ENCODE results near the gene TMEM178B. TPM values are rescaled to one million over a fixed set of nuclear protein-coding genes. Genes with fewer than 3 reads are reported as not detected.

TMEM178B gene
- polyA plus RNA-seq, 1 experiment: 0.01 TPM

DNA sequence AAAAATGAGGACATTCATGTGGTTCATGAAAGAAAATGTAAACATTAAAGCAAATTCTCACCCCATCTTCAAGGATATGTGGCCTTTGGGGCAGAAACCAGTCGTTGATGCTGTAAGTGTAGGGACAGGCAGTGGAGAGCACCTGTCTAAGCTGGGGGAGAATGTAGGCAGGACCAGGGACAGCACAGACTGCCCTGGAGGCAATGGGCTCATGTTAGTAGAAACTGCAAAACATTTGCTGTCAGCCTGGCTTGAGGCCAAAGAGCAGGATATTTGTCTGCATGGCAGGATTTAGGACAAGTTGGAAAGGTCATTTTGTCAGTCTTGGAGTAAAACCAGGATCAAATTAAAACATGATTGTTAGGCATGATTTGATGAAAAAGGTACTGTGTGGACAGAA, 265.7 kb downstream of the TMEM178B start:
- Histone ChIP-seq H3K4me3 (ENCODE audit: low read depth, low read length) (no peak overlapping the region), H3K27me3 (ENCODE audit: control insufficient read depth, insufficient read depth, low read length) (no peaks in the 10 kb centered on the region), H3K9me3 (ENCODE audit: control insufficient read depth, insufficient read depth, low read length) (peaks cover 27% of the 10 kb centered on the region), H3K27ac (ENCODE audit: low read depth, low read length) (no peak overlapping the region)
- POLR2A ChIA-PET: no interaction called here
- DNase-seq (ENCODE audit: low read depth, low spot score): no peak
- CTCF ChIA-PET: no interaction called here
- TF ChIP-seq, protein P1, sequence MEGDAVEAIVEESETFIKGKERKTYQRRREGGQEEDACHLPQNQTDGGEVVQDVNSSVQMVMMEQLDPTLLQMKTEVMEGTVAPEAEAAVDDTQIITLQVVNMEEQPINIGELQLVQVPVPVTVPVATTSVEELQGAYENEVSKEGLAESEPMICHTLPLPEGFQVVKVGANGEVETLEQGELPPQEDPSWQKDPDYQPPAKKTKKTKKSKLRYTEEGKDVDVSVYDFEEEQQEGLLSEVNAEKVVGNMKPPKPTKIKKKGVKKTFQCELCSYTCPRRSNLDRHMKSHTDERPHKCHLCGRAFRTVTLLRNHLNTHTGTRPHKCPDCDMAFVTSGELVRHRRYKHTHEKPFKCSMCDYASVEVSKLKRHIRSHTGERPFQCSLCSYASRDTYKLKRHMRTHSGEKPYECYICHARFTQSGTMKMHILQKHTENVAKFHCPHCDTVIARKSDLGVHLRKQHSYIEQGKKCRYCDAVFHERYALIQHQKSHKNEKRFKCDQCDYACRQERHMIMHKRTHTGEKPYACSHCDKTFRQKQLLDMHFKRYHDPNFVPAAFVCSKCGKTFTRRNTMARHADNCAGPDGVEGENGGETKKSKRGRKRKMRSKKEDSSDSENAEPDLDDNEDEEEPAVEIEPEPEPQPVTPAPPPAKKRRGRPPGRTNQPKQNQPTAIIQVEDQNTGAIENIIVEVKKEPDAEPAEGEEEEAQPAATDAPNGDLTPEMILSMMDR (IDR thresholded peaks at IDR 0.05; ENCODE audit: low read depth, low read length): no peak

DNA sequence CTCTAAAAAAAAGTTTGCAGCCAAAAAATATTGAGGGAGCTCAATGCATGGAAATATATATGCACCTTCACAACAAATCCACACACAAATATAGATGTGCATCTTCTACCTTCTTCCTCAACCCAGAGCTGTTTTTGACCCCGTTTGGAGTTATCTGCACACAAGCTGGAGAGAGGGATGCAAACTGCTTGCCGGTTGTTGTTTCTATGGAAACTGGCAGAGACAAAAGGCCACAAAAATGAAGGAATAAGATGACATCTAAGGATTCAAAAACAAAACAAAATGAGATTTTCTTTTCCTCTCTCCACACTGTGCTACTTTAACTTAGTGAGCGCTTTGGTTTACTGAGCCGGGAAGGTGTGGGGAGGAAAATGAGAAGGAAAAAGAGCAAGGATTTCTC, 267.1 kb downstream of the TMEM178B start:
- ChIA-PET POLR2A (no interaction called here), CTCF (no interaction called here)
- Histone ChIP-seq H3K27me3 (ENCODE audit: control insufficient read depth, insufficient read depth, low read length) (no peaks in the 10 kb centered on the region), H3K9me3 (ENCODE audit: control insufficient read depth, insufficient read depth, low read length) (peaks cover 15% of the 10 kb centered on the region), H3K4me3 (ENCODE audit: low read depth, low read length) (no peak overlapping the region), H3K27ac (ENCODE audit: low read depth, low read length) (no peak overlapping the region)
- DNase-seq (ENCODE audit: low read depth, low spot score): no peak
- TF ChIP-seq, protein P1 (IDR thresholded peaks at IDR 0.05; ENCODE audit: low read depth, low read length): no peak

DNA sequence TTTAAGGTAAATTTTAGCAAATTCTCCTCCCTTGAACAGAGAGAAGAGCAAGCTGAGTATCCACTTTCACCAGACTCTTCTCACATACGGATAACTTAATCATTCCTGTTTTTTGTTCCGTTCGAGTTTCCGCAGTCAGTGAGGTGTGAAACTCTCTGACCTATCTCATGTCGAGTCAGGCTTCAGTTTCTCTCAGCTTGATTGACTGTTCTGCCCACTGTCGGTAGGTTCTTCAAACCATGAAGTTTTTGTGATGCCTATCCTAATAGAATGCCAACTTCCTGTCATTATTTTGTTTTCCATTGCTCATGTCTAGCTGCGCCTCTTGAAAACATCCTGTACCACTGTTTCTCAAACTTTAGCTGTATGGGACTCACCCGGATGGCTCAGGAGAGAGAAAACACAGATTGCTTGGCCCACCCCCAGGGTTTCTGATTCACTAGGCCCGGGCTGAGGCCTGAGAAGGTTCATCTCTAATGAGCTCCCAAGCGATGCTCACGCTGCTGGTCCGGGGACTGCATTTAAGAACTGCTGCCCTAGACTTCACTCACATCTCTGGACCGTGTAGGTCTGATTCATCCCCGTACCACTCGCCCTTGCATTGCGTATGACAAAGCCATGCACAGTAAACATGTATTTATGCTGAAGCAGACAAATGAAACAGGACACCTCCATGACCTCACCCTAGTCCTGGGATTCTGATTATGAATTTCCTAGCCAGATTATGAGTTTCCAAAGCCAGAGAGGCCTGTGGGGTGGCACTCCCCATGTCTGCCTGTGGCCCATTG, 269.0 kb downstream of the TMEM178B start:
- TF ChIP-seq, protein P1 (IDR thresholded peaks at IDR 0.05; ENCODE audit: low read depth, low read length): no peak
- no peaks in the 10 kb centered on the region for H3K27me3 ChIP-seq (ENCODE audit: control insufficient read depth, insufficient read depth, low read length)
- H3K4me3 ChIP-seq (ENCODE audit: low read depth, low read length): no peak overlapping the region
- ChIA-PET CTCF (no interaction called here), POLR2A (no interaction called here)
- H3K27ac ChIP-seq (ENCODE audit: low read depth, low read length): no peak overlapping the region
- peaks cover 14% of the 10 kb centered on the region for H3K9me3 ChIP-seq (ENCODE audit: control insufficient read depth, insufficient read depth, low read length)
- DNase-seq (ENCODE audit: low read depth, low spot score): no peak

DNA sequence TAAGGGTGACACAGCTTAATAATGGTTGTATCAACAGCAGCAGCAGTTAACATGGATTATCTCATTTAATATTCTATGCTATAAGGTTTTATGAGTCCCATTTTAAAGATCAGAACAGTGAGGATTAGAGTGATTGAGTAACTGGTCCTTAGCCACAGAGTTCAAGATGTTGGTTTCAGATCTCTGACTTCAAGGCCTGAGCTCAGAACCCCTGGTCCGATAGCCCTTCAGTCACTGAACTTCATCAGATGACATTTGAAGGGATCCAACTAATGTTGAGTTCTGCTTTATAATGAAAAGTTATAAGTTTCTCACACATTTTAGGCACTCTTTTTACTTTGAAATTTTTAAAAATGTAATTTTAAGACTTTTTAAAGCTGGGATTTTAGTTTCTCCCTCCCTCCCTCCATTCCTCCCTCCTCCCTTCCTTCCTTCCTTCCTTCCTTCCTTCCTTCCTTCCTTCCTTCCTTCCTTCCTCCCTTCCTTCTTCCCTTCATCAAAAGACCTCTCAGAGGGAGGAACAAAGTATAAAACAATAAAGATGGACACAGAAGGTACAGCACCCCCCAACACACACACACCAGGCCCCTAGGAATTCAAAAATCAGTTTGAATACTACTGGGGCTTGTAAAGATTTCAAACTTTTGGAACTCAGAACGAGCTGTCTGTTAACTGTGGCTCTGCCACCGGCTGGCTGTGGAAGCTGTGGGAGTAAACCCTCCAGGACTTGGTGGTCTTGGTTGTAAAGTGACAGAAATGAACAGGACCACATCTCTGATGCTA, 270.5 kb downstream of the TMEM178B start:
- TF ChIP-seq, protein P1 (IDR thresholded peaks at IDR 0.05; ENCODE audit: low read depth, low read length): no peak
- DNase-seq (ENCODE audit: low read depth, low spot score): no peak
- Histone ChIP-seq H3K4me3 (ENCODE audit: low read depth, low read length) (no peak overlapping the region), H3K27me3 (ENCODE audit: control insufficient read depth, insufficient read depth, low read length) (no peaks in the 10 kb centered on the region), H3K9me3 (ENCODE audit: control insufficient read depth, insufficient read depth, low read length) (peaks cover 10% of the 10 kb centered on the region), H3K27ac (ENCODE audit: low read depth, low read length) (no peak overlapping the region)
- POLR2A ChIA-PET: no interaction called here
- CTCF ChIA-PET: no interaction called here

DNA sequence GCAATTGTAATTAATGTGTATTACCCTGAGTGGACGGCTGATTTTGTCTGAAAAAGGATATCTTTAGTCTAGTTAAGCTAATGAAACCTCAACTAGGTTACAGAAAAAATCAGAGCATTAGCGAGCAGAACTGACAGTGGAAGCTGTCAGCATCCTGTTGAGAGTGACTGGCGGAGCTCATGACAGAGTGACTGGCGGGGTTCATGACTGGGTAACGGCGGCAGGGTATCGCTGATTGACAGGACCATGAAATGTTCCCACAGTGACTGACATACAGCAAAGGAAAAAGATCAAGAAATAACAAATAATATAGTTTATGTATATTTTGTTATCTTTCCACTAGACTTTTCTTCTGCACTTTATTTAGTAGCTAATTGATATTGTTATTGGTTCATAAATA, 274.9 kb downstream of the TMEM178B start:
- CTCF ChIA-PET: no interaction called here
- Histone ChIP-seq H3K27ac (ENCODE audit: low read depth, low read length) (no peak overlapping the region), H3K9me3 (ENCODE audit: control insufficient read depth, insufficient read depth, low read length) (peaks cover 9% of the 10 kb centered on the region), H3K27me3 (ENCODE audit: control insufficient read depth, insufficient read depth, low read length) (no peaks in the 10 kb centered on the region), H3K4me3 (ENCODE audit: low read depth, low read length) (no peak overlapping the region)
- POLR2A ChIA-PET: no interaction called here
- no peak for DNase-seq (ENCODE audit: low read depth, low spot score)
- TF ChIP-seq, protein P1 (IDR thresholded peaks at IDR 0.05; ENCODE audit: low read depth, low read length): no peak
